Endothelial cell of umbilical vein (primary cell): Measurements from ENCODE around the gene KLHL25. TPM values are rescaled to one million over a fixed set of nuclear protein-coding genes. Genes with fewer than 3 reads are reported as not detected.

Source experiments
- BruUV-seq: library from RNA; stranded (reverse); fragments of 400-500 nt; replicated peaks from 2 replicates; lab custom pipeline; 2021; lab: Mats Ljungman, UMichigan
- CTCF ChIA-PET: fragments of 300-600, 350-600 bp; sonication (Branson Sonifier 250); formaldehyde crosslinking; loops from one replicate; lab custom pipeline; 2021; ENCODE audit warnings: antibody characterized with exemption, inconsistent platforms; lab: Charles Lee
- POLR2A ChIA-PET: fragments of 300-600, 350-600 bp; sonication (Branson Sonifier 250); formaldehyde crosslinking; loops from one replicate; lab custom pipeline; 2021; ENCODE audit warnings: antibody characterized with exemption, inconsistent platforms; lab: Charles Lee
- DNase-seq: peaks from one replicate; pipeline ENCODE4 v3.0.0-alpha.2; 2011; ENCODE audit warnings: low read depth, low spot score
- FAIRE-seq: peaks from 2 replicates; lab custom pipeline; 2011; peaks lifted over from hg19 to GRCh38; lab: Jason Lieb, UNC
- H2AFZ ChIP-seq: 2 replicates; pipeline ENCODE4 v1.6.0; 2012; ENCODE audit warnings: low read depth, low read length, control low read depth, inconsistent platforms
- H3K27ac ChIP-seq: 2 replicates; pipeline ENCODE4 v1.5.1; 2011; ENCODE audit warnings: low read depth, mild to moderate bottlenecking, control low read depth, low read length, moderate library complexity; ENCODE audit not compliant: insufficient read depth
- H3K27me3 ChIP-seq, 2 experiments: 2 replicates each; pipeline versions ENCODE4 v1.6.0 to v1.6.1; 2011; ENCODE audit warnings: low read length in 2 of 2, mixed read lengths in 1 of 2; ENCODE audit not compliant: control insufficient read depth in 2 of 2, insufficient read depth in 2 of 2
- H3K36me3 ChIP-seq, 2 experiments: 2 replicates in 1 of 2; 3 replicates in 1 of 2; pipeline ENCODE4 v1.5.1; 2011; ENCODE audit warnings: low read length in 2 of 2, mild to moderate bottlenecking in 1 of 2, moderate library complexity in 1 of 2; ENCODE audit not compliant: control insufficient read depth in 2 of 2, insufficient read depth in 2 of 2; ENCODE audit errors: extremely low read depth in 1 of 2
- H3K4me1 ChIP-seq: 3 replicates; pipeline ENCODE4 v1.5.1; 2011; ENCODE audit warnings: mild to moderate bottlenecking, low read length; ENCODE audit not compliant: control insufficient read depth, insufficient read depth; ENCODE audit errors: extremely low read depth
- H3K4me2 ChIP-seq: 2 replicates; pipeline ENCODE4 v1.6.1; 2011; ENCODE audit warnings: low read length, control low read depth, mixed read lengths; ENCODE audit not compliant: insufficient read depth
- H3K4me3 ChIP-seq, 3 experiments: fragments of 200-600 bp in 1 of 3; sonication (generic), shearing (Covaris generic) in 1 of 3; replicated peaks in 1 of 3; 2 replicates each; pipeline ENCODE4 v1.5.1; 2011 to 2016; ENCODE audit warnings: control low read depth in 3 of 3, low read length in 3 of 3, mild to moderate bottlenecking in 2 of 3, inconsistent platforms in 1 of 3, low read depth in 1 of 3, moderate library complexity in 1 of 3; ENCODE audit not compliant: insufficient read depth in 1 of 3
- H3K79me2 ChIP-seq: 2 replicates; pipeline ENCODE4 v1.6.0; 2012; ENCODE audit warnings: low read length, inconsistent platforms; ENCODE audit not compliant: control insufficient read depth, insufficient read depth
- H3K9ac ChIP-seq: replicated peaks from 2 replicates; pipeline ENCODE3; 2011; ENCODE audit warnings: low read length, control low read depth; ENCODE audit not compliant: insufficient read depth; ENCODE audit errors: extremely low read depth
- H3K9me1 ChIP-seq: replicated peaks from 3 replicates; pipeline ENCODE4 v1.6.0; 2011; ENCODE audit warnings: mild to moderate bottlenecking, low read length; ENCODE audit not compliant: control insufficient read depth, insufficient read depth; ENCODE audit errors: extremely low read depth
- H3K9me3 ChIP-seq: replicated peaks from 2 replicates; pipeline ENCODE4 v1.5.1; 2012; ENCODE audit warnings: low read length, inconsistent platforms; ENCODE audit not compliant: control insufficient read depth, insufficient read depth
- H4K20me1 ChIP-seq: replicated peaks from 2 replicates; pipeline ENCODE3; 2011; ENCODE audit warnings: mild to moderate bottlenecking, low read length; ENCODE audit not compliant: control insufficient read depth, insufficient read depth; ENCODE audit errors: extremely low read depth
- EZH2 ChIP-seq: IDR thresholded peaks from 2 replicates; pipeline ENCODE4 v1.6.1; 2012; ENCODE audit warnings: borderline replicate concordance, low read depth, mild to moderate bottlenecking, moderate library complexity, low read length, inconsistent platforms; ENCODE audit not compliant: severe bottlenecking
- FOS ChIP-seq: IDR thresholded peaks from 2 replicates; pipeline ENCODE4 v1.6.1; 2011; ENCODE audit warnings: mild to moderate bottlenecking, low read length, moderate library complexity, borderline replicate concordance; ENCODE audit not compliant: insufficient read depth
- GATA2 ChIP-seq: IDR thresholded peaks from 2 replicates; pipeline ENCODE4 v1.7.0; 2011; ENCODE audit warnings: low read depth, mild to moderate bottlenecking, moderate library complexity, mixed read lengths, low read length; ENCODE audit not compliant: insufficient read length, insufficient read depth
- JUN ChIP-seq: IDR thresholded peaks from 2 replicates; pipeline ENCODE4 v1.6.1; 2011; ENCODE audit warnings: borderline replicate concordance, low read depth; ENCODE audit not compliant: insufficient read length, insufficient read depth
- MYC ChIP-seq: IDR thresholded peaks from one replicate; pipeline ENCODE4 v1.6.1; 2011; ENCODE audit warnings: mild to moderate bottlenecking, low read depth, low read length
- POLR2A ChIP-seq: IDR thresholded peaks from 2 replicates; pipeline ENCODE4 v1.6.1; 2012; ENCODE audit warnings: low read depth, mild to moderate bottlenecking, control low read depth, low read length
- POLR2AphosphoS5 ChIP-seq: IDR thresholded peaks from 2 replicates; pipeline ENCODE4 v1.6.1; 2012; ENCODE audit warnings: low read depth, mild to moderate bottlenecking, control low read depth, low read length, moderate library complexity; ENCODE audit not compliant: insufficient read depth
- dilution Hi-C: fragments of 300-500 bp; cut with MboI; formaldehyde crosslinking; loops from one replicate; pipeline ENCODE4 v1.15.0; 2019; ENCODE audit warnings: low sequenced_read_pairs; ENCODE audit not compliant: extremely low pct_ligation_motif_present
- intact Hi-C: fragments of 100-400 bp; cut with micrococcal nuclease; formaldehyde crosslinking; loops from one replicate; pipeline ENCODE4 v1.10.0; 2022
- polyA plus RNA-seq, 4 experiments: library from polyadenylated mRNA; depleted of rRNA in 3 of 4; stranded (reverse) in 3 of 4; unstranded in 1 of 4; fragments of >200 nt; gene quantifications; 2 replicates each; pipeline versions ENCODE4 v1.2.1 to v1.2.3, GENCODE V29; 2011 to 2012; ENCODE audit warnings: missing spikeins in 1 of 4
- total RNA-seq: library from RNA; stranded (reverse); gene quantifications from 2 replicates; pipeline ENCODE4 v1.2.3, GENCODE V29; 2021
- TF ChIP-seq, protein P1 (sequence below), 2 donors: IDR thresholded peaks; 1 replicate in 1 of 2; 2 replicates in 1 of 2; pipeline ENCODE4 v1.5.1; 2011; ENCODE audit warnings: low read length in 2 of 2, mild to moderate bottlenecking in 2 of 2, moderate library complexity in 2 of 2, control low read depth in 1 of 2, inconsistent platforms in 1 of 2, low read depth in 1 of 2; ENCODE audit not compliant: insufficient read depth in 1 of 2; ENCODE audit errors: extremely low read depth in 1 of 2

The KLHL25 gene
- total and polyA plus RNA-seq, 2 donors (not counting 3 experiments of a cell fraction or from before 2014, with no cell fraction given) = 5.4 to 6.4 TPM

DNA sequence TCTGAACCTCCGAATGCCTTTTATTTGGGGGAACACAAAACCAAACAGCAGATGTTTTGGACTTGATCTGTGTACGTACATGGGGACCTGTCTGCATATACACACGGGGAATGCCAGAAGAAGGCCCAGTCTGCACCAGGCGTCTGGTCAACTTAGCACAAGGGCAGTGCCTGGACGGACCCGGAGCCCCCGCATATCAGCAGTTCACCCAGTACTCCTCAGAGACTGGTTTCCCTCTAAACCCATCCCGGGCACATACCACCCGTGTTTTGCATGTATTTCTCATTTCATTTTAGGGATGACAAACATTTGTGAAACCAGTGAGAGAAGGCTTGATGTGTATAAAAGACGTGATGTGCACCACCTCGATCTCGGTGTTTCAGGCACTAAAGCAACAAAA is 49.7 kb downstream of the KLHL25 start:
- H4K20me1 ChIP-seq = no peaks in the 10 kb centered on the region
- TSS peak; percentile 18 for BruUV-seq
- intact Hi-C loops (no loop called here), dilution Hi-C loops (no loop called here)
- FAIRE-seq (no peak), DNase-seq (no peak)
- no peak overlapping the region for H3K9ac ChIP-seq
- H3K4me2 ChIP-seq = no peak overlapping the region
- no peaks in the 10 kb centered on the region for H3K27me3 ChIP-seq
- no peak overlapping the region for H3K27ac ChIP-seq
- TF ChIP-seq FOS = no peak
- CTCF ChIA-PET = no interaction called here
- no peaks in the 10 kb centered on the region for H3K9me1 ChIP-seq
- H3K4me1 ChIP-seq = no peaks in the 10 kb centered on the region
- H3K4me3 ChIP-seq = no peak overlapping the region
- H2AFZ ChIP-seq = no peak overlapping the region
- no peaks in the 10 kb centered on the region for H3K79me2 ChIP-seq
- POLR2A ChIA-PET = no interaction called here
- H3K36me3 ChIP-seq = peaks cover 13 to 37% of the 10 kb centered on the region in 2 experiments
- no peaks in the 10 kb centered on the region for H3K9me3 ChIP-seq

DNA sequence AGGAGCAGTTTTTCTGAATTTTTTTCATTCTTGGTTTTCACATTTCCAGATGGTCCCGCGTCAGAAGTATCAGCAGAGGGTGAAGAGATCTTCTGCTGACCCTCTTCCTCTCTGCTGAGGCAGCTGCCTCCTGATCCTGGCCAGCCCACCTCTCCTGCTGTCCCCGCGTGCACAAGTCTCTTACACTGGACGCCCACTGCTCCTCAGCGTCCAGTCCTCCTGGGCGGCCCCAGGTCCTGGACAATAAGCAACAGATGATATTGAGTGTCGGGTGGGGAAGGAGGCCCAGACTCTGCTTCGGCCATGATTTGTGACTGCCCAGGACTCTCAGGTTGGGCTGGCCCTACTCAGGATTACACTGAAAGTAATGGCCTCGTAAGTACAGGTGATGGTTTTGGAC is 50.1 kb downstream of the KLHL25 start:
- no peak for FAIRE-seq
- intact Hi-C loops (no loop called here), dilution Hi-C loops (no loop called here)
- H3K79me2 ChIP-seq = no peaks in the 10 kb centered on the region
- H3K4me2 ChIP-seq = no peak overlapping the region
- H3K27me3 ChIP-seq = no peaks in the 10 kb centered on the region
- H3K9me3 ChIP-seq = no peaks in the 10 kb centered on the region
- no peak overlapping the region for H3K27ac ChIP-seq
- TF ChIP-seq FOS (no peak), POLR2AphosphoS5 (no peak), MYC (no peak), JUN (no peak), GATA2 (no peak), POLR2A (no peak), EZH2 (no peak)
- TF ChIP-seq, protein P1, sequence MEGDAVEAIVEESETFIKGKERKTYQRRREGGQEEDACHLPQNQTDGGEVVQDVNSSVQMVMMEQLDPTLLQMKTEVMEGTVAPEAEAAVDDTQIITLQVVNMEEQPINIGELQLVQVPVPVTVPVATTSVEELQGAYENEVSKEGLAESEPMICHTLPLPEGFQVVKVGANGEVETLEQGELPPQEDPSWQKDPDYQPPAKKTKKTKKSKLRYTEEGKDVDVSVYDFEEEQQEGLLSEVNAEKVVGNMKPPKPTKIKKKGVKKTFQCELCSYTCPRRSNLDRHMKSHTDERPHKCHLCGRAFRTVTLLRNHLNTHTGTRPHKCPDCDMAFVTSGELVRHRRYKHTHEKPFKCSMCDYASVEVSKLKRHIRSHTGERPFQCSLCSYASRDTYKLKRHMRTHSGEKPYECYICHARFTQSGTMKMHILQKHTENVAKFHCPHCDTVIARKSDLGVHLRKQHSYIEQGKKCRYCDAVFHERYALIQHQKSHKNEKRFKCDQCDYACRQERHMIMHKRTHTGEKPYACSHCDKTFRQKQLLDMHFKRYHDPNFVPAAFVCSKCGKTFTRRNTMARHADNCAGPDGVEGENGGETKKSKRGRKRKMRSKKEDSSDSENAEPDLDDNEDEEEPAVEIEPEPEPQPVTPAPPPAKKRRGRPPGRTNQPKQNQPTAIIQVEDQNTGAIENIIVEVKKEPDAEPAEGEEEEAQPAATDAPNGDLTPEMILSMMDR (IDR thresholded peaks at IDR 0.05; ENCODE audit: extremely low read depth in 1 of 2, insufficient read depth in 1 of 2, low read depth in 1 of 2, low read length in 2 of 2) = no peak
- POLR2A ChIA-PET = no interaction called here
- no peaks in the 10 kb centered on the region for H4K20me1 ChIP-seq
- H3K4me3 ChIP-seq = no peak overlapping the region
- no peak for DNase-seq
- H3K4me1 ChIP-seq = no peaks in the 10 kb centered on the region
- CTCF ChIA-PET = no interaction called here
- no TSS peak for BruUV-seq
- H3K9me1 ChIP-seq = no peaks in the 10 kb centered on the region
- H3K36me3 ChIP-seq = peaks cover 13 to 37% of the 10 kb centered on the region in 2 experiments
- no peak overlapping the region for H2AFZ ChIP-seq
- H3K9ac ChIP-seq = no peak overlapping the region
